Mesendoderm (in vitro differentiated cells): Measurements from ENCODE around the gene DGCR6.
"Not testable (repeated sequence)": the region's sequence is repeated elsewhere in the genome, so short reads cannot be mapped to it uniquely, and the experiment has no call there.

Source experiments
- DNase-seq: peaks from one replicate; pipeline ENCODE4 v3.0.0; 2013
- H2AK5ac ChIP-seq: 2 replicates; pipeline ENCODE4 v1.6.1; 2013; ENCODE audit warnings: low read length, inconsistent platforms
- H2BK120ac ChIP-seq: 2 replicates; pipeline ENCODE4 v1.6.1; 2013; ENCODE audit warnings: low read depth, mild to moderate bottlenecking, low read length, moderate library complexity, mixed read lengths
- H2BK15ac ChIP-seq: replicated peaks from 2 replicates; pipeline ENCODE4 v1.6.1; 2013; ENCODE audit warnings: low read depth, mild to moderate bottlenecking, moderate library complexity
- H2BK5ac ChIP-seq: 2 replicates; pipeline ENCODE4 v1.6.1; 2013; ENCODE audit warnings: low read length, inconsistent platforms
- H3K18ac ChIP-seq: 2 replicates; pipeline ENCODE4 v1.6.1; 2013; ENCODE audit warnings: mild to moderate bottlenecking, low read length, mixed read lengths
- H3K23ac ChIP-seq: one replicate; pipeline ENCODE4 v1.6.1; 2013; ENCODE audit warnings: low read length
- H3K27ac ChIP-seq: 2 replicates; pipeline ENCODE4 v1.5.1; 2013; ENCODE audit warnings: low read depth, mild to moderate bottlenecking, inconsistent platforms, low read length, moderate library complexity
- H3K27me3 ChIP-seq: 2 replicates; pipeline ENCODE4 v1.6.1; 2013; ENCODE audit warnings: low read length, control low read depth, mild to moderate bottlenecking, inconsistent platforms; ENCODE audit not compliant: insufficient read depth, poor library complexity
- H3K36me3 ChIP-seq: 2 replicates; pipeline ENCODE4 v1.6.1; 2013; ENCODE audit warnings: low read length, inconsistent platforms; ENCODE audit not compliant: control insufficient read depth, insufficient read depth
- H3K4ac ChIP-seq: one replicate; pipeline ENCODE4 v1.6.1; 2013; ENCODE audit warnings: low read depth, mild to moderate bottlenecking, low read length, moderate library complexity
- H3K4me1 ChIP-seq: 2 replicates; pipeline ENCODE4 v1.6.1; 2013; ENCODE audit warnings: low read depth, low read length, inconsistent platforms; ENCODE audit not compliant: control insufficient read depth
- H3K4me2 ChIP-seq: 2 replicates; pipeline ENCODE4 v1.6.1; 2013; ENCODE audit warnings: low read length
- H3K4me3 ChIP-seq: 2 replicates; pipeline ENCODE4 v1.5.1; 2013; ENCODE audit warnings: mild to moderate bottlenecking, low read length
- H3K56ac ChIP-seq: one replicate; pipeline ENCODE4 v1.6.1; 2013; ENCODE audit warnings: low read length
- H3K79me1 ChIP-seq: 2 replicates; pipeline ENCODE4 v1.6.1; 2013; ENCODE audit warnings: low read length, inconsistent platforms
- H3K79me2 ChIP-seq: 2 replicates; pipeline ENCODE4 v1.6.1; 2013; ENCODE audit warnings: mild to moderate bottlenecking, low read length; ENCODE audit not compliant: control insufficient read depth, insufficient read depth
- H3K9ac ChIP-seq: 2 replicates; pipeline ENCODE4 v1.6.1; 2013; ENCODE audit warnings: low read length, inconsistent platforms
- H4K5ac ChIP-seq: one replicate; pipeline ENCODE4 v1.6.1; 2013; ENCODE audit warnings: low read length
- H4K8ac ChIP-seq: one replicate; pipeline ENCODE4 v1.6.1; 2013; ENCODE audit warnings: low read depth, mild to moderate bottlenecking, control low read depth, low read length, moderate library complexity
- WGBS: extraction: QIAGEN DNeasy Blood & Tissue Kit; methylation state at CpG from one replicate; pipeline ENCODE4 v1.1.7; 2013; ENCODE audit warnings: low lambda C conversion rate, missing lambda C conversion rate; ENCODE audit not compliant: insufficient coverage; ENCODE audit errors: extremely low coverage; 5-methylcytosine and 5-hydroxymethylcytosine counted together

The DGCR6 gene

DNA sequence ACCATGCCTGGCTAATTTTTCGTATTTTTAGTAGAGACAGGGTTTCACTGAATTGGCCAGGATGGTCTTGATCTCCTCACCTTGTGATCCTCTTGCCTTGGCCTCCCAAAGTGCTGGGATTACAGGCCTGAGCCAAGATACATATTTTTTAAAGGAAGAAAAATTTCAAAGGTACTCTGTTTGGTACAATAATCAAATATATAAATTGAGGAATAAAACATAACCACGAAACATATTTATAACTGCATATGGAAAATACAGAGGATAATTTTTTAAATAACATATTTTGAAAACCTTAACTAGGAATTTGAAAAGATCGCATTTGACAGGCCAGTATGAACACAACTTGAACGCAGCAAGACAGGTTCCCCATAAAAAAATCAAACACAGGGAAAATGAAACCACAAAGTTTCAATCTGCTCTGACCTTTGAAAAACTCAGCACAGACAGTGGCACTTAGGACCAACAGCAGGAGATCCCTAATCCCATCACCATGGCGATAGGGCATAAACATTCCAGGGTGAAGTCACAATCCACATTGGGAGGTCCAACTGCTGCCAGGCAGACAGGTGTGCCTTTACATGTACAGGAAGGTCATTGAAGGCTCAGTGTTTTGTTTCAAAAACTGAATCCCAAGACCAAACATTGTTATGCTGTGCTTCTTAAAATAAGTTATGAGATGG, 15.5 kb upstream of the DGCR6 start:
- not testable (repeated sequence) for H3K27ac ChIP-seq, H3K36me3 ChIP-seq, H3K4me2 ChIP-seq, H2BK5ac ChIP-seq, DNase-seq, H3K4ac ChIP-seq, H3K79me1 ChIP-seq, H4K8ac ChIP-seq, H2BK120ac ChIP-seq, H3K56ac ChIP-seq, H3K18ac ChIP-seq, H3K23ac ChIP-seq, H3K27me3 ChIP-seq, H3K79me2 ChIP-seq, H3K4me1 ChIP-seq, H4K5ac ChIP-seq, H3K9ac ChIP-seq, H2AK5ac ChIP-seq, H2BK15ac ChIP-seq, H3K4me3 ChIP-seq
- no CpG with 5 or more reads among the region's 5 CpGs for WGBS

GRCh38 chr22:18893775-18894174, 12.3 kb upstream of the DGCR6 start:
- not testable (repeated sequence) for H3K79me2 ChIP-seq, H3K18ac ChIP-seq, H2BK15ac ChIP-seq, H2AK5ac ChIP-seq, H3K4ac ChIP-seq, H3K79me1 ChIP-seq, H3K27me3 ChIP-seq, H3K4me3 ChIP-seq, H2BK120ac ChIP-seq, H3K9ac ChIP-seq, H3K56ac ChIP-seq, DNase-seq, H3K4me1 ChIP-seq, H3K4me2 ChIP-seq, H3K23ac ChIP-seq, H4K8ac ChIP-seq, H4K5ac ChIP-seq, H2BK5ac ChIP-seq, H3K27ac ChIP-seq, H3K36me3 ChIP-seq
- no CpG with 5 or more reads among the region's 4 CpGs for WGBS

GRCh38 chr22:18896037-18896657, 10.0 kb upstream of the DGCR6 start:
- not testable (repeated sequence) for H3K79me2 ChIP-seq, H3K4me2 ChIP-seq, H2AK5ac ChIP-seq, H3K4ac ChIP-seq, H3K4me3 ChIP-seq, H4K5ac ChIP-seq, H3K56ac ChIP-seq, H2BK5ac ChIP-seq, H3K36me3 ChIP-seq, H4K8ac ChIP-seq, H3K27me3 ChIP-seq, DNase-seq, H3K79me1 ChIP-seq, H3K9ac ChIP-seq, H3K27ac ChIP-seq, H2BK120ac ChIP-seq, H3K18ac ChIP-seq, H2BK15ac ChIP-seq, H3K23ac ChIP-seq, H3K4me1 ChIP-seq
- no CpG with 5 or more reads among the region's 7 CpGs for WGBS

DNA sequence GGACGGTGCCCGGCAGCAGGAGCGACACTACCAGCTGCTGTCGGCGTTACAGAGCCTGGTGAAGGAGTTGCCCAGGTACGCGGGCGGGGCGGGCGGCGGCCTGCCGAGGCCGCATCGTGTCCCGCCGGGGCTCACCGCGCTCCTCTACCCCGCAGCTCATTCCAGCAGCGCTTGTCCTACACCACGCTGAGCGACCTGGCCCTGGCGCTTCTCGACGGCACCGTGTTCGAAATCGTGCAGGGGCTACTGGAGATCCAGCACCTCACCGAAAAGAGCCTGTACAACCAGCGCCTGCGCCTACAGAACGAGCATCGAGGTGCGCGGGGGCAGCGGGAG, 258 bp downstream of the DGCR6 start:
- not testable (repeated sequence) for H2BK15ac ChIP-seq, H3K4me1 ChIP-seq, H4K8ac ChIP-seq, H3K23ac ChIP-seq, H3K79me1 ChIP-seq, H2AK5ac ChIP-seq, H3K27me3 ChIP-seq, H3K36me3 ChIP-seq, H3K79me2 ChIP-seq, H3K18ac ChIP-seq, H3K4ac ChIP-seq, H2BK120ac ChIP-seq, H3K27ac ChIP-seq, H4K5ac ChIP-seq, H2BK5ac ChIP-seq, DNase-seq, H3K4me2 ChIP-seq, H3K56ac ChIP-seq, H3K9ac ChIP-seq, H3K4me3 ChIP-seq
- no CpG with 5 or more reads among the region's 36 CpGs for WGBS

- Histone ChIP-seq H4K5ac (no peak overlapping the region), H3K4ac (no peak overlapping the region), H3K79me1 (no peaks in the 10 kb centered on the region), H3K56ac (no peak overlapping the region), H2BK5ac (no peak overlapping the region), H2BK15ac (no peak overlapping the region), H2AK5ac (no peak overlapping the region), H4K8ac (no peak overlapping the region), H3K27me3 (no peaks in the 10 kb centered on the region), H3K9ac (no peak overlapping the region), H3K36me3 (no peaks in the 10 kb centered on the region), H3K79me2 (no peaks in the 10 kb centered on the region), H3K4me1 (no peaks in the 10 kb centered on the region), H3K23ac (no peak overlapping the region), H3K27ac (no peak overlapping the region), H2BK120ac (no peak overlapping the region), H3K4me3 (no peak overlapping the region), H3K18ac (no peak overlapping the region), H3K4me2 (no peak overlapping the region)
- WGBS: no CpG with 5 or more reads among the region's 13 CpGs
- DNase-seq: no peak
These were observed 776 bp downstream of the DGCR6 start for GRCh38 chr22:18906896-18907295.

DNA sequence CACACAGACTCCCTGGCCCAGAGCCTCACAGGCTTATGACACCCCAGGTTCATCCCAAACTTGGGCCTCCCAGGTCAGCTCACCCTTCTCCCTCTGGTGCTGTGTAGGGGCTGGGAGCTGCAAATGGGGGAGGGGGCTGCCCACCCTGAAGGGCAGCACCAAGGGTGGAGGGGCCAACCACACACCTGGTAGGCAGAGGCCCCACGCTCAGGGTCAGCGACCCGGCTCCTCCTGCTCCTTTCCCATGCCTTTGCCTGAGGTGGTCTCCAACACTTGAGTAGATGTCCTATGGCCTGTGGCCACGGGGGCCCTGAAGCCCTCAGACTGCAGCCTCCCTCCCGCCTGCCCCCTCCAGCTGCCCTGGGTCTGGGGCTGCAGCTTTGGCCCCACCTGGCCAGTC, 3.4 kb downstream of the DGCR6 start:
- Histone ChIP-seq H3K36me3 (no peaks in the 10 kb centered on the region), H3K4me2 (no peak overlapping the region), H3K56ac (no peak overlapping the region), H3K4me3 (no peak overlapping the region), H2AK5ac (no peak overlapping the region), H3K27ac (no peak overlapping the region), H3K4ac (no peak overlapping the region), H3K27me3 (no peaks in the 10 kb centered on the region), H2BK15ac (no peak overlapping the region), H3K79me2 (no peaks in the 10 kb centered on the region), H3K9ac (no peak overlapping the region), H2BK5ac (no peak overlapping the region), H3K79me1 (no peaks in the 10 kb centered on the region), H4K8ac (no peak overlapping the region), H3K4me1 (no peaks in the 10 kb centered on the region), H3K23ac (no peak overlapping the region), H2BK120ac (no peak overlapping the region), H3K18ac (no peak overlapping the region), H4K5ac (no peak overlapping the region)
- DNase-seq: no peak
- WGBS: no CpG with 5 or more reads among the region's 5 CpGs
